ENCODE measurements around the gene SUFU. TPM values are rescaled to one million over a fixed set of nuclear protein-coding genes. Genes with fewer than 3 reads are reported as not detected.

The SUFU gene
- 10 to 100 TPM in 1 of 4 donors, 1 to 10 TPM in 3; 5.5 to 13.3 (median 8.2) TPM for total RNA-seq

DNA sequence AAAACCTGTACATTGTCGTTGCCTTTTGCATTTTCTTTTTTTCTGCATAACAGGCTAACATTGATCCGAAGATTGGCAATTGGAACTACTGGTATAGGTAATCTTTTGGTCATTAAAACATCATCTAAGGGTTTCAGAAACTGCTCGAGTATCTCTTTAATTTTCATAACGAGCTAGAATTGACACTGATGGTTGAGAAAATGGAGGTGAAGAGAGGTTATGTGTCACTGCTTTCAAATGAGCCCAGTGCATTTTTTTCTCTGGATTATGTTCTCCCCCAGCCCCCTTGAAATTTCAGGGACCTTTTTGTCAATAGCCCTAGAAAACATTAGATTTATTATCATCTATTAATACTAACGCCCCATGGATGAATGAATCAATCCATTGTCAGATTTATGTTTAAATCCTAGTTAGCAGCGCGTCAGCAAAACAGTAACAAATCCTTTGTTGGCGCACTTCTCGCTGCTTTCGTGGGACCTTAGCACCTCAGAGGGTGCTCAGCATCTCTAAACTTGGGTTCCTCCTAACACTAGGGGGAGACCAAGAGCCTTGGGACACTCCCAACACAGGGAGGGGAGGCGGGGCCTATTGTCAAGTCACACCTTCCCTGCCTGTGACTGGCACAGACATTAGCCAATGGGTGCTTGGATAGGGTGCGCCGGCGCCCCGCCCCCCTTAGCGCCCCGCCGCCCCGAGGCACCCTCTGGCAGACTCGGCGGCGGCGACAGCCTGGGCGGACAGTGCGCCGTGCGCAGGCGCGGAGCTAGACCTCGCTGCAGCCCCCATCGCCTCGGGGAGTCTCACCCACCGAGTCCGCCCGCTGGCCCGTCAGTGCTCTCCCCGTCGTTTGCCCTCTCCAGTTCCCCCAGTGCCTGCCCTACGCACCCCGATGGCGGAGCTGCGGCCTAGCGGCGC, at the start of gene SUFU:
Gene SUFU, plus strand, starts transcription at position 709 of the 915 bp plus-strand sequence. Its CDS starts 181 bp downstream, at position 890.
- TF ChIP-seq, protein P1, sequence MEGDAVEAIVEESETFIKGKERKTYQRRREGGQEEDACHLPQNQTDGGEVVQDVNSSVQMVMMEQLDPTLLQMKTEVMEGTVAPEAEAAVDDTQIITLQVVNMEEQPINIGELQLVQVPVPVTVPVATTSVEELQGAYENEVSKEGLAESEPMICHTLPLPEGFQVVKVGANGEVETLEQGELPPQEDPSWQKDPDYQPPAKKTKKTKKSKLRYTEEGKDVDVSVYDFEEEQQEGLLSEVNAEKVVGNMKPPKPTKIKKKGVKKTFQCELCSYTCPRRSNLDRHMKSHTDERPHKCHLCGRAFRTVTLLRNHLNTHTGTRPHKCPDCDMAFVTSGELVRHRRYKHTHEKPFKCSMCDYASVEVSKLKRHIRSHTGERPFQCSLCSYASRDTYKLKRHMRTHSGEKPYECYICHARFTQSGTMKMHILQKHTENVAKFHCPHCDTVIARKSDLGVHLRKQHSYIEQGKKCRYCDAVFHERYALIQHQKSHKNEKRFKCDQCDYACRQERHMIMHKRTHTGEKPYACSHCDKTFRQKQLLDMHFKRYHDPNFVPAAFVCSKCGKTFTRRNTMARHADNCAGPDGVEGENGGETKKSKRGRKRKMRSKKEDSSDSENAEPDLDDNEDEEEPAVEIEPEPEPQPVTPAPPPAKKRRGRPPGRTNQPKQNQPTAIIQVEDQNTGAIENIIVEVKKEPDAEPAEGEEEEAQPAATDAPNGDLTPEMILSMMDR (IDR thresholded peaks at IDR 0.05; ENCODE audit: low read depth), result no peak

GRCh38 chr10:102455893-102456471, 47.8 kb upstream of the SUFU start:
- TF ChIP-seq, protein P1 (IDR thresholded peaks at IDR 0.05; ENCODE audit: low read depth), result no peak

DNA sequence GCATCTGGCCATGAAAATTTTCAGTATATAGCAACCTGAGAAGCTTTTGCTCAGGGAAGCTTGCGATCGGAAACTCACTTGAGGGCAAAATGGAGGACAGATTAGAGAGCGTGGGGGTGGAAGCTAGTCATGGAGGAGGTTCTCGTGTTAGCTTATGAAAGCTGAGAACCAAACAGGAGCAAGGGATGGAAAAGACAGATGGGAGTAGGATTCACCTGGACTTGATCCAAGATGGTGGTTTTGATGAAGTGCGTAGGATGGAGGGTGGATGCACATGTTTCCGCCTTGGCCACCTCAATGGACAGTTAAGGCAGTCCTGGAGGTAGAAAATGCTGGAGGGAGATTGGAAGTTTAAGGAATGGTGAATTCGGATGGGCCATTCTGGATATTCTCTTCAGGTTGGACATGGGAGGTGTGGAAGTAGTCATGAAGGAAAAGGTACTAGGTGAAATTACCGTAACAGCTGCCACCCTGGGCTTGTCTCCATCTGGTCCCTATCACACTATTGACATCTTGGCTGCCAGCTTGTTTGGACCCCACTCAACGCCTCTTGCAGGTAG, 46.1 kb upstream of the SUFU start:
- TF ChIP-seq, protein P1 (IDR thresholded peaks at IDR 0.05; ENCODE audit: low read depth), result no peak

DNA sequence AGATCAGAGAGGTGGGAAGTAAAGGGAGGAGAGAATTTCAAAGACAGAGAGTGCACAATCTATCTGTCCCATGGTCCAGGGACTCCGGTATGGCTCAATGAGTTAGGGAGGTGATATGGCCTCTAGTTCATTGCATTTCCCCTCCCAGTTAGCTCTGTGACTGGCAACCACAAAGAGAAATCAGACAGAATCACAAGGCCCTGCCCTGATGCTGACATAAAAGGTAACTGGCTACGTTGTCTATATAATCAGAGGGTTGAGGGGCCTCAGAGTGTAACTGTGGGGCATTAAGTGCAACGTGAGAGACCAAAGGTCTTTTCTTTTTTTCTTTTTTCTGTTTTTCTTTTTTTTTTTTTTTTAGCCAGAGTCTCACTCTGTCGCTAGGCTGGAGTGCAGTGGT, 45.1 kb upstream of the SUFU start:
- TF ChIP-seq, protein P1 (IDR thresholded peaks at IDR 0.05; ENCODE audit: low read depth), result no peak

DNA sequence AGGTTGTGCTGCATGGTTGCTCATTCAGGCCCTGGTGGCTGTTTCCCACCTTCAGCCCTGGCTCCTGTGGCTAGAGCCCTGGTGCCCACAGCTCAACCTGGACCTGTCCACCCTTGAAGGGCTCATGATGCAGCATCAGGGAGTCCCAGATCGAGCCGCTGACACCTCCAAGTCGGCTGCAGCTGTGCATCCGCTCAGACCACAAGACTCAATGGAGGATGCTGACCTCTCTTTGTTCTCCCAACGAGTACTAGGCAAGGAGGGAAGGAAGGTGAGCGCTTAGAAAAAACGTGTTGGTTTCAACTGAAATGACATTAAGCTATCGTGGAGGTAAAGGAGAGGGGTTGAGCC, 43.0 kb upstream of the SUFU start:
- TF ChIP-seq, protein P1 (IDR thresholded peaks at IDR 0.05; ENCODE audit: low read depth), result no peak

DNA sequence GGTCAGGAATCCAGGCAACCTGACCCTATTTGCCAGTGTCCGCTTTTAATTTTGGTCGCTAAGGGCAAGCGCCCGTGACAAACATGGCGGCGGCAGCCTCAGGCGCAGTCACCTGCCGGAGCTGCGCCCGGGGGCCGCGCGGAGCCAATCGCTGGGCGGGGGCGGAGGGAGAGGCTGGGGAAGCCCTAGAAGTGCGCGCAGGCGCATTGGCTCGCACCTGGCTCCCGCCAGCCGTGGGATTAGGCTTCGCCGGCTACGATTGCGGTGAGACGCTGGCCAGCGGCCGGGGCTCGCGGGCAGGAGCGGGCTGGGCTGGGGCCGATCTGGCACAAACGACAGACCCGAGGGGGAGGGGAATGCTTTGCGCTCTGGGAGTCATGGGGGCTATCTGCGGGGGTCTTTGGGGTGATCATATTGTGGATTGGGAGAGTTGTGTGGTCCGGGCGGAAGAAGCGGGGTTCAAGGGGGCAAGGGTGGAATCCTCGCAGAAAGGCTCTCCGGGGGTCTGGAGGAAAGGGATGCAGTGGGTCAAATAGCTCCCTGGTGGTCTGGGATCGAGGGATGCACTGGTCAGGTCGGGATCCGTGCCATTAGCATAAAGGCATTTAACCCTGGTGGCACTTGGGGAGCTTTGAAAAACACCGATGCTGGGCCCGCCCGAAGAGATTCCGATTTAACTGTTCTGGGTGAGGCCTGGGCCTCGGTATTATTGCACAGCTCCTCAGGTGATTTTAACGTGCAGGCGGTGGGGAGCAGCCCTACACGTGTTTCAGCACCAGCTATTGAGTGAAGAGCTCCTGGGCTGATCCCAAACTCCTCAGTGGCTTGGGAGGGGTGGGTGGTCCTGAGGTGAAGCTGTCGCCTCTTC, 42.4 kb upstream of the SUFU start:
- TF ChIP-seq, protein P1 (IDR thresholded peaks at IDR 0.05; ENCODE audit: low read depth), result no peak

All from subcutaneous adipose tissue (tissue), 4 donors.